NCI-H2196 treated with DMSO at 0.1 percent for 48 hours (cell line): Measurements from ENCODE around the gene ADGRG7.

Source experiments
- DNase-seq: peaks from one replicate; lab custom pipeline; 2025; ENCODE audit not compliant: unreplicated experiment; lab: John Stamatoyannopoulos, UW

ADGRG7 gene

DNA sequence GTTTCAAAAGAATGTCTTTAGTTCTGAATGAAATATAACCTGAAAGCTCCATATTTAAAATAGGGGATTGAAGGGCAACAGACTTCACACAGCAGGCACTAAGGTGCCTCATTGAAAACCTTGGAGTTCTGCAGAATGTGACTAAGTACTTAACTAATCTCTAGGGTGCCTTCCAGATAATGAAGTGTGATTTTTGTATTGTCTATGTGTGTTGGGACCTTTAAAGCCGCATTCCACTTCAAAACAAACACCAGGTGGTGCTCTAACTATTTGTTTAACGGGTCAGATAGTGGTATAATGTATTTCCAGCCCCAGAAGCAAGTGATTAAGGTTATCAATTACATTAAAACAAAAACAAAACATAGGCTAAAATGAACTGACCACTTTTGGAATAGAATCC is 127.9 kb downstream of the ADGRG7 start:
- no peak for DNase-seq

DNA sequence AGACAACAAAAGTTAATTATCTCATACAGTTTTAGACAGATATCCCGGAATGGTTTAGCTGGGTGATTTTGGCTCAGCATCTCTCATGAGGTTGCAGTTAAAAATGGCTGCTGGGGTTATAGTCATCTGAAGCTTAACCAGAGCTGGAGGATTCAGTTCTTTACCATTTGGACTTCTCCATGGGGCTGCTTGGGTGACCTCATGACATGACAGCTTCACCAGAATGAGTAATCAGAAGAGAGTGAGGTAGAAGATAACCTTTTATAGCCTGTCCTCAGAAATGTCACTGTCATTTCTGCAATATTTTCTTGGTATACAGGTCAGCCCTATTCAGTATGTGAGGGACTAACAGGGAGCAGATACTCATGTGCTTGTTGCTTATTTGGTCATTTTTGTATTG is 130.8 kb downstream of the ADGRG7 start:
- DNase-seq, result no peak

DNA sequence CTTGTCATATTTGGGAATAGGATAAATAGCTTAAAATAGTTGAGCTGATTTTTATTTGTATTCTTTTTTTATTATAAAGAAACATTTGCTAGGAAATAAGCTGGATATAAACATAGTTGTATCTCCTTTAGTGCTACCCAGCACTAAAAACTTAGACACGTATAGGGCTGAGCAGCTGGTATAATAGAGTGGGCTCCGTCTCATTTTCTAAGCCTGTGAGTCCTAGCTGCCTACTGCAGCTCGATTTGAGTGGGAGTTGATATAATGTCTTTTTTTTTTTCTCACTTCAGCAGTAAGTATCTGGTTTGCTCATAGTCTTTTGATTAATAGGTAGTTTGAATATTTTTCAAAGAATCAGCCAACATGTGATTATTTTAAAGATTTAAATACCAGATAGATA is 134.1 kb downstream of the ADGRG7 start:
- DNase-seq, result no peak

DNA sequence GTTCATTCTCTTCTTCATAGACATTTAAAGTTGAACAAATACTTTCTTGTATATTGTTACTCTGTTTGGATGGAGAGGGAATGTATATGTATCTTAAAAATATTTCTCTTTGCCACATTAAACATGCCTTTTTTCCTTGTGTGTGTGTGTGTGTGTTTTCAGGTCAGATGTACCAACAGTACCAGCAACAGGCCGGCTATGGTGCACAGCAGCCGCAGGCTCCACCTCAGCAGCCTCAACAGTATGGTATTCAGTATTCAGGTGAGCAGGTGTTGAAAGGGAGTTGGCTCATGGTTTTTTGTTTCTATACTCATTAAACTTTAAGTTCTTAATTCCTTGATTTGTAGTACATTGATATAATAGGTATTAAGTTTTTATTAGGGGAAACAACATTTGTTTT is 135.3 kb downstream of the ADGRG7 start:
- DNase-seq, result no peak
